Measurements from ENCODE around the gene VWA7.
"Not testable (repeated sequence)": the region's sequence is repeated elsewhere in the genome, so short reads cannot be mapped to it uniquely, and the experiment has no call there.

DNA sequence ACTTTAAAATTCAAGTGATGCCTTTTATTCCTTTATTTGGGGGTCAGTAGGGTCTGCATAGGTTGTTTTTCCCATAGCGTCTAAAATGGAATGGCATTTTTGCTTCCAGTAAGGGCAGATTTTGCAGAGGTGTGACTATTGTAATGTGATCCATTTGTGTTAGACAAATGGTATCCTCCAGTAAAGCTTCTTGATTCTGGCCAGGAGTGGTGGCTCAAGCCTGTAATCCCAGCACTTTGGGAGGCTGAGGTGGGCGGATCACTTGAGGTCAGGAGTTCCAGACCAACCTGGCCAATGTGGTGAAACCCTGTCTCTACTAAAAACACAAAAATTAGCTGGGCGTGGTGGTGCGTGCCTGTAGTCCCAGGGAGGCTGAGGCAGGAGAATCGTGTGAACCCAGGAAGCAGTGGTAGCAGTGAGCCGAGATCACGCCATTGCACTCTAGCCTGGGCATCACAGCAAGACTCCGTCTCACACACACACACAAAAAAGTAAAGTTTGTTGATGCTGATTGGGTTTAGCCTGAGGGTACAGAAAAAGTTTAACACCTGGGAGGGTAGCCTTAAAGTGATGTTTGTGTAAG is 40.9 kb upstream of the VWA7 start:
- TF ChIP-seq YY1 (IDR thresholded peaks at IDR 0.05; ENCODE audit: insufficient read depth, insufficient read length); ZNF274 (IDR thresholded peaks at IDR 0.05; ENCODE audit: low read depth, low read length); SUZ12 (IDR thresholded peaks at IDR 0.05; ENCODE audit: extremely low read depth, insufficient read depth, insufficient read length): not testable (repeated sequence)
